ENCODE measurements around the gene P3H3.
A peak's percentile ranks its signal among the peaks of the same experiment; 100 is the strongest.
"Not testable (repeated sequence)": the region's sequence is repeated elsewhere in the genome, so short reads cannot be mapped to it uniquely, and the experiment has no call there.

The P3H3 gene

DNA sequence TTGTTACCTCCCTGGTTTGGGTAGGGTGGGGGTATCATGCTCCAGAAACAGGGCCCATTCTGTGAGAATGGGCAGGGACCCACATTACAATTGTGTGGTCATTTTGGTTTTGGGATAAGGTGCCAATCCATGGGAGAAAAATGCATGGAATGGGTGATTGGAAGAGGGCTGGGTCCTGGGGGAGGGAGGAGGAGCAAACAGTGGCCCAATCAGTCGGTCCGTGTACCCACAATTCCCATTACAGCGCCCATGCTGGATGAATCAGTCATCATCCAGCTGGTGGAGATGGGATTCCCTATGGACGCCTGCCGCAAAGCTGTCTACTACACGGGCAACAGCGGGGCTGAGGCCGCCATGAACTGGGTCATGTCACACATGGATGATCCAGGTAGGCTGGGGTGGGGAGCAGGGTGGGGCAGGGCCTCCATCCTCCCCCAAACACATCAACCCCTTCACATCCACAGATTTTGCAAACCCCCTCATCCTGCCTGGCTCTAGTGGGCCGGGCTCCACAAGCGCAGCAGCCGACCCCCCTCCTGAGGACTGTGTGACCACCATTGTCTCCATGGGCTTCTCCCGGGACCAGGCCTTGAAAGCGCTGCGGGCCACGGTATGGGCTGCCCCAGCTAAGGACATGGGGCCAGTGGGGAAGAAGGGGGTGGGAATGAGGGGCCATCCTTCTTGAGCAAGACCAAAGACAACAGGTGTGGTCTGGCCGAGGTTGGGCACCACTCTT is 35.5 kb downstream of the P3H3 start:
- no peak for TF ChIP-seq EZH2phosphoT487 (IDR thresholded peaks at IDR 0.05; ENCODE audit: low read depth)
- TF ChIP-seq, protein P1, sequence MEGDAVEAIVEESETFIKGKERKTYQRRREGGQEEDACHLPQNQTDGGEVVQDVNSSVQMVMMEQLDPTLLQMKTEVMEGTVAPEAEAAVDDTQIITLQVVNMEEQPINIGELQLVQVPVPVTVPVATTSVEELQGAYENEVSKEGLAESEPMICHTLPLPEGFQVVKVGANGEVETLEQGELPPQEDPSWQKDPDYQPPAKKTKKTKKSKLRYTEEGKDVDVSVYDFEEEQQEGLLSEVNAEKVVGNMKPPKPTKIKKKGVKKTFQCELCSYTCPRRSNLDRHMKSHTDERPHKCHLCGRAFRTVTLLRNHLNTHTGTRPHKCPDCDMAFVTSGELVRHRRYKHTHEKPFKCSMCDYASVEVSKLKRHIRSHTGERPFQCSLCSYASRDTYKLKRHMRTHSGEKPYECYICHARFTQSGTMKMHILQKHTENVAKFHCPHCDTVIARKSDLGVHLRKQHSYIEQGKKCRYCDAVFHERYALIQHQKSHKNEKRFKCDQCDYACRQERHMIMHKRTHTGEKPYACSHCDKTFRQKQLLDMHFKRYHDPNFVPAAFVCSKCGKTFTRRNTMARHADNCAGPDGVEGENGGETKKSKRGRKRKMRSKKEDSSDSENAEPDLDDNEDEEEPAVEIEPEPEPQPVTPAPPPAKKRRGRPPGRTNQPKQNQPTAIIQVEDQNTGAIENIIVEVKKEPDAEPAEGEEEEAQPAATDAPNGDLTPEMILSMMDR (IDR thresholded peaks at IDR 0.05; ENCODE audit: low read depth, low read length), result no peak
- peaks cover 11% of the 10 kb centered on the region for H3K4me1 ChIP-seq (ENCODE audit: low read length)
- no peak overlapping the region for H2AFZ ChIP-seq (ENCODE audit: low read depth, low read length)
- no peak overlapping the region for H3K4me3 ChIP-seq (ENCODE audit: low read length)
- H3K9ac ChIP-seq (ENCODE audit: low read length), result no peak overlapping the region
- no peak overlapping the region for H3K4me2 ChIP-seq (ENCODE audit: low read length)
- H3K27me3 ChIP-seq (ENCODE audit: low read depth, low read length), result no peaks in the 10 kb centered on the region
- H3K9me3 ChIP-seq (ENCODE audit: insufficient read depth, low read length), result no peaks in the 10 kb centered on the region
- peaks cover 7% of the 10 kb centered on the region for H4K20me1 ChIP-seq (ENCODE audit: insufficient read depth, low read length)
- H3K36me3 ChIP-seq (replicated peaks; ENCODE audit: low read depth, low read length), result peaks cover 47% of the 10 kb centered on the region
- H3K27ac ChIP-seq (ENCODE audit: low read length), result no peak overlapping the region
- H3K79me2 ChIP-seq (ENCODE audit: low read length), result peaks cover 14% of the 10 kb centered on the region

DNA sequence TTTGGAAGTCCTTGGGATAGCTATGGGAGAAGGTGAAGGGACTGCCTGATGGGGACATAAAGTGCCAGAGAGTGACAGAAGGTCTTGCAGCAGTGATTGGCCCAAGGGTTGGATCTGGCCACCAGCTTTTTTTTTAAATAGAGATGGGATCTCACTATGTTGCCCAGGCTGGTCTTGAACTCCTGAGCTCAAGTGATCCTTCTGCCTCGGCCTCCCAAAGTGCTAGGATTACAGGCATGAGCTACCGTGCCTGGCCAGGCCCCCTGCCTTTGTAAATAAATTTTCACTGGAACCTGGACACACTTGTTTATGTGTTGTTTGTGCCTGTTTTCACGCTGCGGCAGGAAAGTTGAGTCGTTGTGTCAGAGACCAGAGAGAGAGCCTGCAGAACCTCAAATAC is 37.1 kb downstream of the P3H3 start:
- Histone ChIP-seq H3K4me1 (ENCODE audit: low read length) (peaks cover 23% of the 10 kb centered on the region), H4K20me1 (ENCODE audit: insufficient read depth, low read length) (peaks cover 20% of the 10 kb centered on the region), H3K36me3 (replicated peaks; ENCODE audit: low read depth, low read length) (peaks cover 53% of the 10 kb centered on the region), H3K79me2 (ENCODE audit: low read length) (peaks cover 25% of the 10 kb centered on the region)
- H3K9me3 ChIP-seq (ENCODE audit: insufficient read depth, low read length); H3K4me3 ChIP-seq (ENCODE audit: low read length); H3K9ac ChIP-seq (ENCODE audit: low read length); H3K4me2 ChIP-seq (ENCODE audit: low read length); H2AFZ ChIP-seq (ENCODE audit: low read depth, low read length); H3K27me3 ChIP-seq (ENCODE audit: low read depth, low read length); H3K27ac ChIP-seq (ENCODE audit: low read length): not testable (repeated sequence)

DNA sequence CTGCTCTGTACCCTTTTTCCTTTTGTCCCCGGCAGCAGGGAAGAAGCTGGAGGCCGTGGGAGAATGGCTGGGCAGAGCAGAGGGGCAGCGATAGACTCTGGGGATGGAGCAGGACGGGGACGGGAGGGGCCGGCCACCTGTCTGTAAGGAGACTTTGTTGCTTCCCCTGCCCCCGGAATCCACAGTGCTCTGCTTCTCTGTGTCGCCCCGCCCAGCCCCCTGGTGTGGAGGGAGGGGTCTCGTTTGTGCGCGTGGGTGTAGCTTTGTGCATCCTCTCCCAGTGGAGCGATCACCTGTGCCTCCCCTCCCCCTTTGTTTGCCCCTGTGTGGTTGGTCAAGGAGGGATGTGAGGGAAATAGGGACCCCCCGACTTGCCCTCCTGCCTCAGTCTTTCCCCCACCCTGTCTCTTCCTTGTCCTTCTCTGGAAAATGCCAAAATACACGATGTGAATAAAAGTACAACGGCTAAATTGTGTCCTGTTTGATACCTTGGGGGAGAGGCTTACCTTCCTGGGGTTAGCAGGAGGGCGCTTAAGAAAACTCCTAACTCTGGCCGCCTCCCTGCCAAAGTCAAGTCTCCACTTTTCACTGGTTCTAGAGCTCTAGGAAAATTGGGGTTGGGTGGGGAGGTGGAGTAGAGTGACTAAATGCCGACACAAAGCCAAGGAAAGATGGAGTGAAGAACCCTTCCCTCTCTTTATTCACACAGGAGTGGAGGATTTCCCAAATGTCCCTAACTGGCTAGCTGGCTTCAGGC is 38.1 kb downstream of the P3H3 start:
- Histone ChIP-seq H4K20me1 (ENCODE audit: insufficient read depth, low read length) (peaks cover 27% of the 10 kb centered on the region), H3K9me3 (ENCODE audit: insufficient read depth, low read length) (no peaks in the 10 kb centered on the region), H3K4me1 (ENCODE audit: low read length) (peaks cover 31% of the 10 kb centered on the region), H3K27me3 (ENCODE audit: low read depth, low read length) (no peaks in the 10 kb centered on the region), H3K79me2 (ENCODE audit: low read length) (peaks cover 25% of the 10 kb centered on the region), H3K27ac (ENCODE audit: low read length) (no peak overlapping the region), H3K4me2 (ENCODE audit: low read length) (peak overlapping the region; percentile 87), H3K9ac (ENCODE audit: low read length) (peak overlapping the region; percentile 66; the same call in 1 of the 2 replicates), H3K36me3 (replicated peaks; ENCODE audit: low read depth, low read length) (peaks cover 51% of the 10 kb centered on the region), H2AFZ (ENCODE audit: low read depth, low read length) (no peak overlapping the region), H3K4me3 (ENCODE audit: low read length) (peak overlapping the region; percentile 100)
- TF ChIP-seq, protein P1 (IDR thresholded peaks at IDR 0.05; ENCODE audit: low read depth, low read length), result no peak
- no peak for TF ChIP-seq EZH2phosphoT487 (IDR thresholded peaks at IDR 0.05; ENCODE audit: low read depth)

DNA sequence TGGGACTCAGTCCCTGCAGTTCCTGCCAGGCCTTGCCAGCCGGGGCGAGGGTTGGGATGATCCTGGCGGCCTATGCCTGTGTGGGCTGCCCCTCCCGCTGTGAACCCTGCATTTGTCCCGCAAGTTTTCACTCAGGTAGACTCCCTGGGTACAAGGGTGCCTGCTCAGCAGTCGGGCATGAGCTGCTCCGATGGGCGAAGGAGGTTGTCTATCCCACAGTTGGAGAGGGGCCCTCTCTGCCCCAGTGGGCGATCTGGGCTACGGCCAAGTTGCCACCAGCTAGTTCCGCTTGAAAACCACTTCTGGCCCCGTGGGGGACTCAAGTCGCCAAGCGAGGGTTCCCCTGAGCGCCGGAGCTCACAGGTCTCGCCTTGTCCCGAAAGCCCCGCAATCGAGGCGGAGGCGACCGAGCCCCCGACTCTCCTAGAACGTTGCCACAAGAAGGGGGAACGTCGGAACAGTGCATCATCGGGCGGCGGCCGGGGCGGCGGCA is 38.8 kb downstream of the P3H3 start:
- Histone ChIP-seq H3K27ac (ENCODE audit: low read length) (no peak overlapping the region), H3K9me3 (ENCODE audit: insufficient read depth, low read length) (no peaks in the 10 kb centered on the region), H3K36me3 (replicated peaks; ENCODE audit: low read depth, low read length) (peaks cover 48% of the 10 kb centered on the region), H3K79me2 (ENCODE audit: low read length) (peaks cover 25% of the 10 kb centered on the region), H3K4me1 (ENCODE audit: low read length) (peaks cover 38% of the 10 kb centered on the region), H3K4me3 (ENCODE audit: low read length) (peak overlapping the region; percentile 100), H3K9ac (ENCODE audit: low read length) (peak overlapping the region; percentile 66), H2AFZ (ENCODE audit: low read depth, low read length) (0 out of 2 replicates have a peak overlapping the region, but pooled peaks have one; percentile 60), H4K20me1 (ENCODE audit: insufficient read depth, low read length) (peaks cover 33% of the 10 kb centered on the region), H3K4me2 (ENCODE audit: low read length) (peak overlapping the region; percentile 87), H3K27me3 (ENCODE audit: low read depth, low read length) (no peaks in the 10 kb centered on the region)
- no peak for TF ChIP-seq EZH2phosphoT487 (IDR thresholded peaks at IDR 0.05; ENCODE audit: low read depth)
- TF ChIP-seq, protein P1 (IDR thresholded peaks at IDR 0.05; ENCODE audit: low read depth, low read length), result no peak

All from OCI-LY3 (cell line).